Endothelial cell of umbilical vein (primary cell): ENCODE results near the gene CFAP65. TPM values are rescaled to one million over a fixed set of nuclear protein-coding genes. Genes with fewer than 3 reads are reported as not detected.

Source experiments
- BruUV-seq: library from RNA; stranded (reverse); fragments of 400-500 nt; replicated peaks from 2 replicates; lab custom pipeline; 2021; lab: Mats Ljungman, UMichigan
- CTCF ChIA-PET: fragments of 300-600, 350-600 bp; sonication (Branson Sonifier 250); formaldehyde crosslinking; loops from one replicate; lab custom pipeline; 2021; ENCODE audit warnings: antibody characterized with exemption, inconsistent platforms; lab: Charles Lee
- POLR2A ChIA-PET: fragments of 300-600, 350-600 bp; sonication (Branson Sonifier 250); formaldehyde crosslinking; loops from one replicate; lab custom pipeline; 2021; ENCODE audit warnings: antibody characterized with exemption, inconsistent platforms; lab: Charles Lee
- DNase-seq: peaks from one replicate; pipeline ENCODE4 v3.0.0-alpha.2; 2011; ENCODE audit warnings: low read depth, low spot score
- FAIRE-seq: peaks from 2 replicates; lab custom pipeline; 2011; peaks lifted over from hg19 to GRCh38; lab: Jason Lieb, UNC
- H2AFZ ChIP-seq: 2 replicates; pipeline ENCODE4 v1.6.0; 2012; ENCODE audit warnings: low read depth, low read length, control low read depth, inconsistent platforms
- H3K27ac ChIP-seq: 2 replicates; pipeline ENCODE4 v1.5.1; 2011; ENCODE audit warnings: low read depth, mild to moderate bottlenecking, control low read depth, low read length, moderate library complexity; ENCODE audit not compliant: insufficient read depth
- H3K27me3 ChIP-seq, 2 experiments: 2 replicates each; pipeline versions ENCODE4 v1.6.0 to v1.6.1; 2011; ENCODE audit warnings: low read length in 2 of 2, mixed read lengths in 1 of 2; ENCODE audit not compliant: control insufficient read depth in 2 of 2, insufficient read depth in 2 of 2
- H3K36me3 ChIP-seq, 2 experiments: 2 replicates in 1 of 2; 3 replicates in 1 of 2; pipeline ENCODE4 v1.5.1; 2011; ENCODE audit warnings: low read length in 2 of 2, mild to moderate bottlenecking in 1 of 2, moderate library complexity in 1 of 2; ENCODE audit not compliant: control insufficient read depth in 2 of 2, insufficient read depth in 2 of 2; ENCODE audit errors: extremely low read depth in 1 of 2
- H3K4me1 ChIP-seq: 3 replicates; pipeline ENCODE4 v1.5.1; 2011; ENCODE audit warnings: mild to moderate bottlenecking, low read length; ENCODE audit not compliant: control insufficient read depth, insufficient read depth; ENCODE audit errors: extremely low read depth
- H3K4me2 ChIP-seq: 2 replicates; pipeline ENCODE4 v1.6.1; 2011; ENCODE audit warnings: low read length, control low read depth, mixed read lengths; ENCODE audit not compliant: insufficient read depth
- H3K4me3 ChIP-seq, 3 experiments: fragments of 200-600 bp in 1 of 3; sonication (generic), shearing (Covaris generic) in 1 of 3; replicated peaks in 1 of 3; 2 replicates each; pipeline ENCODE4 v1.5.1; 2011 to 2016; ENCODE audit warnings: control low read depth in 3 of 3, low read length in 3 of 3, mild to moderate bottlenecking in 2 of 3, inconsistent platforms in 1 of 3, low read depth in 1 of 3, moderate library complexity in 1 of 3; ENCODE audit not compliant: insufficient read depth in 1 of 3
- H3K79me2 ChIP-seq: 2 replicates; pipeline ENCODE4 v1.6.0; 2012; ENCODE audit warnings: low read length, inconsistent platforms; ENCODE audit not compliant: control insufficient read depth, insufficient read depth
- H3K9ac ChIP-seq: replicated peaks from 2 replicates; pipeline ENCODE3; 2011; ENCODE audit warnings: low read length, control low read depth; ENCODE audit not compliant: insufficient read depth; ENCODE audit errors: extremely low read depth
- H3K9me1 ChIP-seq: replicated peaks from 3 replicates; pipeline ENCODE4 v1.6.0; 2011; ENCODE audit warnings: mild to moderate bottlenecking, low read length; ENCODE audit not compliant: control insufficient read depth, insufficient read depth; ENCODE audit errors: extremely low read depth
- H3K9me3 ChIP-seq: replicated peaks from 2 replicates; pipeline ENCODE4 v1.5.1; 2012; ENCODE audit warnings: low read length, inconsistent platforms; ENCODE audit not compliant: control insufficient read depth, insufficient read depth
- H4K20me1 ChIP-seq: replicated peaks from 2 replicates; pipeline ENCODE3; 2011; ENCODE audit warnings: mild to moderate bottlenecking, low read length; ENCODE audit not compliant: control insufficient read depth, insufficient read depth; ENCODE audit errors: extremely low read depth
- EZH2 ChIP-seq: IDR thresholded peaks from 2 replicates; pipeline ENCODE4 v1.6.1; 2012; ENCODE audit warnings: borderline replicate concordance, low read depth, mild to moderate bottlenecking, moderate library complexity, low read length, inconsistent platforms; ENCODE audit not compliant: severe bottlenecking
- FOS ChIP-seq: IDR thresholded peaks from 2 replicates; pipeline ENCODE4 v1.6.1; 2011; ENCODE audit warnings: mild to moderate bottlenecking, low read length, moderate library complexity, borderline replicate concordance; ENCODE audit not compliant: insufficient read depth
- GATA2 ChIP-seq: IDR thresholded peaks from 2 replicates; pipeline ENCODE4 v1.7.0; 2011; ENCODE audit warnings: low read depth, mild to moderate bottlenecking, moderate library complexity, mixed read lengths, low read length; ENCODE audit not compliant: insufficient read length, insufficient read depth
- JUN ChIP-seq: IDR thresholded peaks from 2 replicates; pipeline ENCODE4 v1.6.1; 2011; ENCODE audit warnings: borderline replicate concordance, low read depth; ENCODE audit not compliant: insufficient read length, insufficient read depth
- MAX ChIP-seq: IDR thresholded peaks from 2 replicates; pipeline ENCODE4 v1.6.1; 2011; ENCODE audit not compliant: insufficient read depth, insufficient read length
- MYC ChIP-seq: IDR thresholded peaks from one replicate; pipeline ENCODE4 v1.6.1; 2011; ENCODE audit warnings: mild to moderate bottlenecking, low read depth, low read length
- POLR2A ChIP-seq: IDR thresholded peaks from 2 replicates; pipeline ENCODE4 v1.6.1; 2012; ENCODE audit warnings: low read depth, mild to moderate bottlenecking, control low read depth, low read length
- POLR2AphosphoS5 ChIP-seq: IDR thresholded peaks from 2 replicates; pipeline ENCODE4 v1.6.1; 2012; ENCODE audit warnings: low read depth, mild to moderate bottlenecking, control low read depth, low read length, moderate library complexity; ENCODE audit not compliant: insufficient read depth
- dilution Hi-C: fragments of 300-500 bp; cut with MboI; formaldehyde crosslinking; loops from one replicate; pipeline ENCODE4 v1.15.0; 2019; ENCODE audit warnings: low sequenced_read_pairs; ENCODE audit not compliant: extremely low pct_ligation_motif_present
- intact Hi-C: fragments of 100-400 bp; cut with micrococcal nuclease; formaldehyde crosslinking; loops from one replicate; pipeline ENCODE4 v1.10.0; 2022
- polyA plus RNA-seq, 4 experiments: library from polyadenylated mRNA; depleted of rRNA in 3 of 4; stranded (reverse) in 3 of 4; unstranded in 1 of 4; fragments of >200 nt; gene quantifications; 2 replicates each; pipeline versions ENCODE4 v1.2.1 to v1.2.3, GENCODE V29; 2011 to 2012; ENCODE audit warnings: missing spikeins in 1 of 4
- total RNA-seq: library from RNA; stranded (reverse); gene quantifications from 2 replicates; pipeline ENCODE4 v1.2.3, GENCODE V29; 2021
- TF ChIP-seq, protein P1 (sequence below), 2 donors: IDR thresholded peaks; 1 replicate in 1 of 2; 2 replicates in 1 of 2; pipeline ENCODE4 v1.5.1; 2011; ENCODE audit warnings: low read length in 2 of 2, mild to moderate bottlenecking in 2 of 2, moderate library complexity in 2 of 2, control low read depth in 1 of 2, inconsistent platforms in 1 of 2, low read depth in 1 of 2; ENCODE audit not compliant: insufficient read depth in 1 of 2; ENCODE audit errors: extremely low read depth in 1 of 2

Gene CFAP65
- total and polyA plus RNA-seq, 2 donors (not counting 3 experiments of a cell fraction or from before 2014, with no cell fraction given): 0.03 TPM; not detected in 1

DNA sequence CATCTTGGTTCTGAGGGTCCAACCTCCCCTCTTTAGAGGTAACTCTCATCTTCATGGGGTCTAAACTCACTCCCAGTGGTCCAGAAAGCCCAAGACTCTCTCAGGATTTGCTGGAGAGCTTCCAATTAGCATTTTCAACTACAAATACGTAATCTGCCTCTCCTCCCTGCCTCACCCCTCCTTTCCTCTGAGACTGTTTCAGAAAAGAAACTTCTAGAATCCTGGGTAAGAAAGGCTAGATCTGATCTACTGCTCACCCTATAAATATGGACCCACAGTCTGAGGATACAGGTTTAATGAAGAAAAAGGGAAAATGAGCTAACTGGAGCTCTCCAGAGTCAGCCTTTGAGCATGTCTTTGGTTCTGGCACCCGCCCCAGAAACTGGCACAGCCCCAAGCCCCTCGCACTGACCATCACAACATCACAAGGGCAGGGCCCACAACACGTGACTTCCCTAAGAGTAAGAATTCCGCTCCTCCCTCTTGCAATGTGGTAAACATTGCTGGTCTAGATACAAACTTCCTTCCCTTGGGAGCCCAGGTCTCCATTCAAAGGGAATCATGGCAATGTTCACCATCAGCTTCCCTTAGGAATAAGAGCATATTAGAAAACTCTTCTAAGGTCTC lies 41.1 kb upstream of the CFAP65 start:
- BruUV-seq: no TSS peak
- POLR2A ChIA-PET: no interaction called here

More for the DNA sequence above, 41.1 kb upstream of the CFAP65 start:
- Histone ChIP-seq H3K4me1 (no peaks in the 10 kb centered on the region), H3K27ac (no peak overlapping the region), H4K20me1 (no peaks in the 10 kb centered on the region), H3K27me3 (no peaks in the 10 kb centered on the region), H3K9ac (no peak overlapping the region), H3K4me2 (no peak overlapping the region), H3K36me3 (no peaks in the 10 kb centered on the region), H3K9me1 (no peaks in the 10 kb centered on the region), H3K79me2 (no peaks in the 10 kb centered on the region), H2AFZ (no peak overlapping the region), H3K9me3 (no peaks in the 10 kb centered on the region), H3K4me3 (no peak overlapping the region)
- intact Hi-C loops (no loop called here), dilution Hi-C loops (no loop called here)
- CTCF ChIA-PET: interaction anchor here (0.7 to 2.2 kb wide), 6 partner anchors 9 to 53 kb away, joined by 3 to 10 read pairs (median 4); no protein-coding TSS in a partner anchor
- DNase-seq (no peak), FAIRE-seq (no peak)
- no peak for TF ChIP-seq MYC
- TF ChIP-seq JUN: no peak
- TF ChIP-seq GATA2: no peak
- TF ChIP-seq MAX: no peak
- no peak for TF ChIP-seq FOS
- no peak for TF ChIP-seq EZH2
- TF ChIP-seq, protein P1, sequence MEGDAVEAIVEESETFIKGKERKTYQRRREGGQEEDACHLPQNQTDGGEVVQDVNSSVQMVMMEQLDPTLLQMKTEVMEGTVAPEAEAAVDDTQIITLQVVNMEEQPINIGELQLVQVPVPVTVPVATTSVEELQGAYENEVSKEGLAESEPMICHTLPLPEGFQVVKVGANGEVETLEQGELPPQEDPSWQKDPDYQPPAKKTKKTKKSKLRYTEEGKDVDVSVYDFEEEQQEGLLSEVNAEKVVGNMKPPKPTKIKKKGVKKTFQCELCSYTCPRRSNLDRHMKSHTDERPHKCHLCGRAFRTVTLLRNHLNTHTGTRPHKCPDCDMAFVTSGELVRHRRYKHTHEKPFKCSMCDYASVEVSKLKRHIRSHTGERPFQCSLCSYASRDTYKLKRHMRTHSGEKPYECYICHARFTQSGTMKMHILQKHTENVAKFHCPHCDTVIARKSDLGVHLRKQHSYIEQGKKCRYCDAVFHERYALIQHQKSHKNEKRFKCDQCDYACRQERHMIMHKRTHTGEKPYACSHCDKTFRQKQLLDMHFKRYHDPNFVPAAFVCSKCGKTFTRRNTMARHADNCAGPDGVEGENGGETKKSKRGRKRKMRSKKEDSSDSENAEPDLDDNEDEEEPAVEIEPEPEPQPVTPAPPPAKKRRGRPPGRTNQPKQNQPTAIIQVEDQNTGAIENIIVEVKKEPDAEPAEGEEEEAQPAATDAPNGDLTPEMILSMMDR (IDR thresholded peaks at IDR 0.05; ENCODE audit: extremely low read depth in 1 of 2, insufficient read depth in 1 of 2, low read depth in 1 of 2, low read length in 2 of 2): no peak
- no peak for TF ChIP-seq POLR2A
- TF ChIP-seq POLR2AphosphoS5: no peak
